GM21515 (cell line): ENCODE data around the gene CYB561.

Experiments used
- ATAC-seq: cut with Tn5 transposase; IDR thresholded peaks from one replicate; pipeline ENCODE4 v1.9.1; 2021; ENCODE audit not compliant: unreplicated experiment

Gene CYB561

GRCh38 chr17:63445954-63446752 is at the start of gene CYB561:
Gene CYB561, minus strand, starts transcription at chr17:63446306. Its CDS starts 8,759 bp downstream, at chr17:63437547.
- ATAC-seq = peak; percentile 58

GRCh38 chr17:63495491-63495890 is 49.4 kb upstream of the CYB561 start:
- ATAC-seq = no peak

- no peak for ATAC-seq
These were observed 48.3 kb upstream of the CYB561 start for GRCh38 chr17:63494300-63494928.

GRCh38 chr17:63493411-63493810 is 47.3 kb upstream of the CYB561 start:
- ATAC-seq = no peak

- ATAC-seq = no peak
These were observed 46.8 kb upstream of the CYB561 start for GRCh38 chr17:63492940-63493339.

- ATAC-seq = no peak
These were observed 46.0 kb upstream of the CYB561 start for GRCh38 chr17:63491977-63492618.

- no peak for ATAC-seq
These were observed 45.3 kb upstream of the CYB561 start for GRCh38 chr17:63491413-63491812.

GRCh38 chr17:63490858-63491400 is 44.8 kb upstream of the CYB561 start:
- no peak for ATAC-seq

GRCh38 chr17:63490329-63490728 is 44.2 kb upstream of the CYB561 start:
- no peak for ATAC-seq

GRCh38 chr17:63489291-63489690 is 43.2 kb upstream of the CYB561 start:
- ATAC-seq = no peak

GRCh38 chr17:63488851-63489250 is 42.7 kb upstream of the CYB561 start:
- no peak for ATAC-seq

- no peak for ATAC-seq
These were observed 40.9 kb upstream of the CYB561 start for GRCh38 chr17:63487014-63487339.

- no peak for ATAC-seq
These were observed 40.4 kb upstream of the CYB561 start for GRCh38 chr17:63486317-63487013.

- no peak for ATAC-seq
These were observed 37.8 kb upstream of the CYB561 start for GRCh38 chr17:63483655-63484575.

GRCh38 chr17:63483038-63483437 is 36.9 kb upstream of the CYB561 start:
- no peak for ATAC-seq

GRCh38 chr17:63482509-63482908 is 36.4 kb upstream of the CYB561 start:
- ATAC-seq = no peak

GRCh38 chr17:63481488-63481870 is 35.4 kb upstream of the CYB561 start:
- ATAC-seq = no peak

GRCh38 chr17:63480826-63481487 is 34.9 kb upstream of the CYB561 start:
- no peak for ATAC-seq

GRCh38 chr17:63480192-63480784 is 34.2 kb upstream of the CYB561 start:
- no peak for ATAC-seq
